Measurements from ENCODE around the gene SP1. TPM values are rescaled to one million over a fixed set of nuclear protein-coding genes. Genes with fewer than 3 reads are reported as not detected.

The SP1 gene
- total RNA-seq, 4 donors from 2014 or later: 82.5 to 122 (median 111) TPM

- TF ChIP-seq, protein P1, sequence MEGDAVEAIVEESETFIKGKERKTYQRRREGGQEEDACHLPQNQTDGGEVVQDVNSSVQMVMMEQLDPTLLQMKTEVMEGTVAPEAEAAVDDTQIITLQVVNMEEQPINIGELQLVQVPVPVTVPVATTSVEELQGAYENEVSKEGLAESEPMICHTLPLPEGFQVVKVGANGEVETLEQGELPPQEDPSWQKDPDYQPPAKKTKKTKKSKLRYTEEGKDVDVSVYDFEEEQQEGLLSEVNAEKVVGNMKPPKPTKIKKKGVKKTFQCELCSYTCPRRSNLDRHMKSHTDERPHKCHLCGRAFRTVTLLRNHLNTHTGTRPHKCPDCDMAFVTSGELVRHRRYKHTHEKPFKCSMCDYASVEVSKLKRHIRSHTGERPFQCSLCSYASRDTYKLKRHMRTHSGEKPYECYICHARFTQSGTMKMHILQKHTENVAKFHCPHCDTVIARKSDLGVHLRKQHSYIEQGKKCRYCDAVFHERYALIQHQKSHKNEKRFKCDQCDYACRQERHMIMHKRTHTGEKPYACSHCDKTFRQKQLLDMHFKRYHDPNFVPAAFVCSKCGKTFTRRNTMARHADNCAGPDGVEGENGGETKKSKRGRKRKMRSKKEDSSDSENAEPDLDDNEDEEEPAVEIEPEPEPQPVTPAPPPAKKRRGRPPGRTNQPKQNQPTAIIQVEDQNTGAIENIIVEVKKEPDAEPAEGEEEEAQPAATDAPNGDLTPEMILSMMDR (IDR thresholded peaks at IDR 0.05): no peak
- TF ChIP-seq POLR2A (IDR thresholded peaks at IDR 0.05): no peak
- no peak for TF ChIP-seq POLR2AphosphoS5 (IDR thresholded peaks at IDR 0.05)
- no peak for TF ChIP-seq EP300 (IDR thresholded peaks at IDR 0.05)
- 65% methylated on average over 5 of the region's 5 CpGs for WGBS
- H3K4me1 ChIP-seq: peaks cover 14% of the 10 kb centered on the region
These were observed 84.0 kb downstream of the SP1 start for GRCh38 chr12:53463802-53464560.

DNA sequence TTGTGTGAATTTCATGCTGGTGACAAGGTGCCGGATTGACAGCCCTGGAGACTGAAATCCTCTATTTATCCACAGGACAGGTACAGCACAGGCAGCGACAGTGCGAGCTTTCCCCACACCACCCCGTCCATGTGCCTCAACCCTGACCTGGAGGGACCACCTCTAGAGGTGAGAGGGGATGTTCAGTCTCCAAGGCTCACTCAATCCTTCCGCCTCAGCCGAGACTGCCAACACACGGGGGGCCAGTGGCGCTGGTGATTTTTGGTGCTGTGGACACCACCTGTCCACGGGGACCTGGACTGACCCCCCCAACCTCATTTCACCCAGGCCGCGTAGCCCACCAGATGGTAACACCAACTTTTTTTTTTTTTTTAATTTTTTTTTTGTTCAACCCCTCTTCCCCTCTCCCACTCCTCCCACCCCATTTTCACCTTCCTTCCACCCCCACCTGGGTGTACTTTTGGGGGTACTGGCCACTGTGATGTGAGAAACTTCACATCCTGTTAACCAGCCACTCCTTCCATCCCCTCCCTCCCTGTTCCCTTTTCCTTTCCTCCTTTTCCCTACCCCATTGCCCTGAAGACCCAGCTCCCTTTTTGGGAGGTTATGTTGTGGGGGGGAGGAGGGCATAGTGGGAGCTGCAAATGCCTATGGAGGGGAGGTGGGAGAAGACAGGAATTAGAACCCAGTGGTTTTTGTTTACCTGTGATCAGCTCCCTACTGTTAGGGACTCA, 84.9 kb downstream of the SP1 start:
- Histone ChIP-seq H3K27me3 (no peaks in the 10 kb centered on the region), H3K36me3 (peaks cover 100% of the 10 kb centered on the region), H3K4me3 (no peak overlapping the region), H3K27ac (no peak overlapping the region), H3K9me3 (no peaks in the 10 kb centered on the region), H3K4me1 (peaks cover 14% of the 10 kb centered on the region)
- TF ChIP-seq, protein P1 (IDR thresholded peaks at IDR 0.05): no peak
- TF ChIP-seq POLR2A (IDR thresholded peaks at IDR 0.05): no peak
- no peak for TF ChIP-seq EP300 (IDR thresholded peaks at IDR 0.05)
- TF ChIP-seq POLR2AphosphoS5 (IDR thresholded peaks at IDR 0.05): no peak
- 93% methylated on average over 11 of the region's 11 CpGs for WGBS
- no peak for DNase-seq (ENCODE audit: low spot score in 2 of 2)

More at GRCh38 chr12:53463802-53464560, 84.0 kb downstream of the SP1 start:
- no peak for DNase-seq (ENCODE audit: low spot score in 2 of 2)
- H3K4me3 ChIP-seq: no peak overlapping the region
- no peaks in the 10 kb centered on the region for H3K9me3 ChIP-seq
- no peaks in the 10 kb centered on the region for H3K27me3 ChIP-seq
- peaks cover 100% of the 10 kb centered on the region for H3K36me3 ChIP-seq
- no peak overlapping the region for H3K27ac ChIP-seq

- Histone ChIP-seq H3K4me3 (no peak overlapping the region), H3K27ac (no peak overlapping the region), H3K36me3 (peaks cover 100% of the 10 kb centered on the region), H3K9me3 (no peaks in the 10 kb centered on the region), H3K4me1 (peaks cover 14% of the 10 kb centered on the region), H3K27me3 (no peaks in the 10 kb centered on the region)
- 65% methylated on average over 2 of the region's 2 CpGs for WGBS
- TF ChIP-seq POLR2AphosphoS5 (IDR thresholded peaks at IDR 0.05): no peak
- no peak for TF ChIP-seq EP300 (IDR thresholded peaks at IDR 0.05)
- TF ChIP-seq POLR2A (IDR thresholded peaks at IDR 0.05): no peak
- TF ChIP-seq, protein P1 (IDR thresholded peaks at IDR 0.05): no peak
- no peak for DNase-seq (ENCODE audit: low spot score in 2 of 2)
These were observed 85.7 kb downstream of the SP1 start for GRCh38 chr12:53465679-53466078.

Other genes with a start within 250 kb of the SP1 start
- gene ZNF740, start 199.5 kb upstream of the SP1 start, total RNA-seq: 10 to 100 TPM in 3 of 4 donors, 1 to 10 TPM in 1; 5.9 to 38.9 (median 15.2) TPM
- gene CSAD, start 199.3 kb upstream of the SP1 start, total RNA-seq: 100 to 1,000 TPM in 1 of 4 donors, 10 to 100 TPM in 3; 35.6 to 175 (median 56.7) TPM
- 10 to 100 TPM in 1 of 4 donors, 1 to 10 TPM in 3; 2.9 to 29.1 (median 6.8) TPM for gene ITGB7, start 172.9 kb upstream of the SP1 start, total RNA-seq
- gene RARG, start 148.0 kb upstream of the SP1 start, total RNA-seq: 100 to 1,000 TPM; 140 to 198 (median 172) TPM
- gene ESPL1, start 111.9 kb upstream of the SP1 start, total RNA-seq: 10 to 100 TPM in 1 of 4 donors, 1 to 10 TPM in 3; 5.7 to 10.6 (median 6.1) TPM
- gene PFDN5, start 84.6 kb upstream of the SP1 start, total RNA-seq: 100 to 1,000 TPM; 457 to 612 (median 511) TPM
- gene MYG1, start 80.5 kb upstream of the SP1 start, total RNA-seq: 10 to 100 TPM; 38.2 to 54.6 (median 46.3) TPM
- 10 to 100 TPM; 35.9 to 72.9 (median 52.5) TPM for gene AAAS, start 58.6 kb upstream of the SP1 start, total RNA-seq
- not detected for gene SP7, start 43.8 kb upstream of the SP1 start, total RNA-seq
- under 1 TPM in 1 of 4 donors, not detected in 3; 0.23 TPM for gene AMHR2, start 43.7 kb downstream of the SP1 start, total RNA-seq
- 10 to 100 TPM; 40.7 to 77.9 (median 57.4) TPM for gene PRR13, start 61.6 kb downstream of the SP1 start, total RNA-seq
- gene PCBP2, start 71.9 kb downstream of the SP1 start, total RNA-seq: 100 to 1,000 TPM; 480 to 803 (median 584) TPM
- 10 to 100 TPM in 1 of 4 donors, 1 to 10 TPM in 3; 4.8 to 14.0 (median 5.9) TPM for gene MAP3K12, start 119.3 kb downstream of the SP1 start, total RNA-seq
- 10 to 100 TPM; 25.5 to 42.0 (median 28.6) TPM for gene TARBP2, start 121.1 kb downstream of the SP1 start, total RNA-seq
- gene NPFF, start 127.3 kb downstream of the SP1 start, total RNA-seq: not detected
- 10 to 100 TPM; 26.7 to 60.7 (median 40.5) TPM for gene ATF7, start 246.2 kb downstream of the SP1 start, total RNA-seq

Data from suprapubic skin (tissue), 4 donors.